Heart left ventricle (tissue), 16 donors: ENCODE data around the gene RNLS. TPM values are rescaled to one million over a fixed set of nuclear protein-coding genes. Genes with fewer than 3 reads are reported as not detected.

Source experiments
- ATAC-seq, 4 donors: fragments of 200-7000 bp; cut with Tn5 transposase; one replicate each; pipeline ENCODE4 v1.9.1; 2020 to 2022; ENCODE audit warnings: moderate library complexity in 4 of 4, mild to moderate bottlenecking in 3 of 4, moderate number of reproducible peaks in 1 of 4
- DNase-seq, 5 donors: peaks; one replicate each; pipeline ENCODE4 v3.0.0-alpha.2; 2020
- H3K27ac ChIP-seq, 12 donors: fragments of 200-600 bp; sonication (generic) in 4 of 12; one replicate each; pipeline versions ENCODE4 v1.5.0 to v1.8.0; 2016 to 2022; ENCODE audit warnings: mild to moderate bottlenecking in 2 of 12
- H3K27me3 ChIP-seq, 9 donors: fragments of 200-600 bp; sonication (generic) in 2 of 9; one replicate each; pipeline versions ENCODE4 v1.5.1 to v1.8.0; 2016 to 2022; ENCODE audit warnings: mild to moderate bottlenecking in 3 of 9
- H3K36me3 ChIP-seq, 9 donors: fragments of 200-600 bp; sonication (generic) in 2 of 9; one replicate each; pipeline versions ENCODE4 v1.5.0 to v1.8.0; 2018 to 2022; ENCODE audit warnings: mild to moderate bottlenecking in 2 of 9
- H3K4me1 ChIP-seq, 12 donors: fragments of 200-600 bp; sonication (generic) in 4 of 12; one replicate each; pipeline versions ENCODE4 v1.5.0 to v1.8.0; 2016 to 2022; ENCODE audit warnings: mild to moderate bottlenecking in 3 of 12
- H3K4me3 ChIP-seq, 12 donors: fragments of 200-600 bp; sonication (generic) in 4 of 12; one replicate each; pipeline versions ENCODE4 v1.5.0 to v1.8.0; 2017 to 2022; ENCODE audit warnings: mild to moderate bottlenecking in 9 of 12, moderate library complexity in 4 of 12
- H3K9me3 ChIP-seq, 12 donors: fragments of 200-600 bp; sonication (generic) in 4 of 12; one replicate each; pipeline versions ENCODE4 v1.5.0 to v1.8.0; 2016 to 2022; ENCODE audit warnings: mild to moderate bottlenecking in 1 of 12
- CTCF ChIP-seq, 12 donors: fragments of 200-600 bp; sonication (generic) in 4 of 12; IDR thresholded peaks; one replicate each; pipeline versions ENCODE4 v1.5.0 to v1.8.0; 2018 to 2022; ENCODE audit warnings: antibody characterized with exemption in 12 of 12, mild to moderate bottlenecking in 5 of 12
- POLR2A ChIP-seq, 2 donors: fragments of 450-650 bp; IDR thresholded peaks; one replicate each; pipeline ENCODE4 v1.6.1; 2017; ENCODE audit warnings: antibody characterized with exemption in 2 of 2, mild to moderate bottlenecking in 2 of 2, moderate library complexity in 2 of 2
- WGBS, 4 donors: extraction: QIAGEN DNeasy Blood & Tissue Kit in 2 of 4; methylation state at CpG; one replicate each; pipeline versions ENCODE4 v1.1.5 to v1.1.7; 2013 to 2018; 5-methylcytosine and 5-hydroxymethylcytosine counted together
- intact Hi-C, 10 donors: fragments of 100-400 bp; cut with DNase I; formaldehyde crosslinking; loops; one replicate each; pipeline versions ENCODE4 v1.11.1 to v1.14.2; 2022
- polyA plus RNA-seq, 2 donors: library from polyadenylated mRNA; stranded (reverse); fragments of 200-250 nt; gene quantifications; one replicate each; pipeline ENCODE4 v1.2.3, GENCODE V29; 2013
- total RNA-seq, 9 donors: library from RNA; depleted of rRNA in 2 of 9; stranded (reverse); fragments of >200 nt in 2 of 9; fragmentation: NEBNext Ultra II Directional in 3 of 9; extraction: Animal tissue kit (Norgen Biotek cat#: 25700) in 3 of 9; gene quantifications; one replicate each; pipeline versions ENCODE4 v1.1.0 to v1.2.4, GENCODE V29; 2016 to 2023
- donor health status: ischemic (EF 13 %, LVEDD 7.1; RV severe dilation, severe dysfunction).
- donor health status: healthy with polysubstance abuse.
- donor health status: DM: no; HTN: yes; CAD: no.
- donor health status: DM: no; HTN: no; CAD: no.
- donor health status: ischemic (EF 25% LVEDD 6.9; RV normal size, moderate dysfunction).
- donor health status: ischemic (EF 25% LVEDD 5.7; RV mildly dilated, moderate dysfunction).
- donor health status: healthy.
- donor health status: DM: yes; HTN: yes; CAD: no.
- donor health status: ischemic (EF 35%, LVEDD 5.7; RV mildly dilated, moderate dysfunction).
- donor health status: nonischemic (EF 11% LVEDD 7.7; RV severe dilation, severe dysfunction).
- donor health status: DM: yes; HTN: yes; CAD: no.
- donor health status: PGD.
- donor health status: ischemic (EF 29% LVEDD 5.4; RV normal size, mild dysfunction).
- donor health status: nonischemic (EF 23%, LVEDD 6.1; RV moderate dilation, normal function).

The RNLS gene
- total and polyA plus RNA-seq, 11 donors: 6.6 to 30.7 (median 15.1) TPM

- WGBS, 4 donors: 72 to 81% (median 77%) methylated on average over 3 of the region's 3 CpGs
- TF ChIP-seq CTCF (IDR thresholded peaks at IDR 0.05) (no peak), POLR2A (IDR thresholded peaks at IDR 0.05) (no peak)
- ATAC-seq (no peak), DNase-seq (no peak)
- Histone ChIP-seq H3K36me3 (no peaks in the 10 kb centered on the region), H3K4me3 (no peak overlapping the region), H3K27ac (no peak overlapping the region), H3K27me3 (no peaks in the 10 kb centered on the region), H3K4me1 (peaks cover 0 to 33% (median 3%) of the 10 kb centered on the region in 12 donors), H3K9me3 (peaks cover 0 to 16% (median 0%) of the 10 kb centered on the region in 12 donors)
- intact Hi-C loops: loop anchor here in 1 of 10 donors (10.0 kb wide), 1 partner anchor 63 kb away; no protein-coding TSS in a partner anchor
Observed at GRCh38 chr10:88347597-88348304, 235.4 kb downstream of the RNLS start.

- Histone ChIP-seq H3K4me1 (peaks cover 0 to 33% (median 3%) of the 10 kb centered on the region in 12 donors), H3K4me3 (no peak overlapping the region), H3K9me3 (peaks cover 0 to 19% (median 0%) of the 10 kb centered on the region in 12 donors), H3K36me3 (no peaks in the 10 kb centered on the region), H3K27ac (no peak overlapping the region), H3K27me3 (no peaks in the 10 kb centered on the region)
- DNase-seq (no peak), ATAC-seq (peak in 2 of 4 donors; percentile 33 to 44)
- 26 to 47% (median 37%) methylated on average over 2 of the region's 2 CpGs for WGBS, 4 donors
- TF ChIP-seq CTCF (IDR thresholded peaks at IDR 0.05): no peak
- no peak for TF ChIP-seq POLR2A (IDR thresholded peaks at IDR 0.05)
- intact Hi-C loops: loop anchor here in 1 of 10 donors (10.0 kb wide), 1 partner anchor 62 kb away; no protein-coding TSS in a partner anchor
Observed at GRCh38 chr10:88347022-88347421, 236.1 kb downstream of the RNLS start.

GRCh38 chr10:88346144-88346977 is 236.8 kb downstream of the RNLS start:
- Histone ChIP-seq H3K4me1 (peaks cover 0 to 33% (median 3%) of the 10 kb centered on the region in 12 donors), H3K9me3 (peaks cover 0 to 14% (median 0%) of the 10 kb centered on the region in 12 donors), H3K4me3 (no peak overlapping the region), H3K27ac (no peak overlapping the region), H3K27me3 (no peaks in the 10 kb centered on the region), H3K36me3 (no peaks in the 10 kb centered on the region)
- DNase-seq: no peak
- 61 to 67% (median 64%) methylated on average over 6 of the region's 6 CpGs for WGBS, 4 donors
- ATAC-seq: no peak
- TF ChIP-seq POLR2A (IDR thresholded peaks at IDR 0.05): no peak
- TF ChIP-seq CTCF (IDR thresholded peaks at IDR 0.05): no peak
- intact Hi-C loops: loop anchor here in 1 of 10 donors (10.0 kb wide), 1 partner anchor 62 kb away; no protein-coding TSS in a partner anchor
